ENCODE results near the gene NRBP1.

The NRBP1 gene

GRCh38 chr2:27445615-27446014 lies 17.2 kb downstream of the NRBP1 start:
- peak overlapping the region; percentile 53 for H3K27ac ChIP-seq
- CTCF ChIA-PET, result no interaction called here
- DNase-seq (ENCODE audit: low spot score), result no peak
- POLR2A ChIA-PET (ENCODE audit: low non-redundant PET), result no interaction called here
- no peak for TF ChIP-seq CTCF (conservative IDR thresholded peaks at IDR 0.05; ENCODE audit: low read depth)

- ChIA-PET CTCF (no interaction called here), POLR2A (ENCODE audit: low non-redundant PET) (no interaction called here)
- peak overlapping the region; percentile 53 for H3K27ac ChIP-seq
- peak; percentile 66 for DNase-seq (ENCODE audit: low spot score)
- no peak for TF ChIP-seq CTCF (conservative IDR thresholded peaks at IDR 0.05; ENCODE audit: low read depth)
These were observed 17.6 kb downstream of the NRBP1 start for GRCh38 chr2:27446057-27446456.

GRCh38 chr2:27448381-27448780 lies 19.9 kb downstream of the NRBP1 start:
- POLR2A ChIA-PET (ENCODE audit: low non-redundant PET), result no interaction called here
- DNase-seq (ENCODE audit: low spot score), result no peak
- CTCF ChIA-PET, result interaction anchor here (0.6 to 1.3 kb wide), 2 partner anchors 17 to 27 kb away, joined by 3 read pairs; no protein-coding TSS in a partner anchor
- TF ChIP-seq CTCF (conservative IDR thresholded peaks at IDR 0.05; ENCODE audit: low read depth), result no peak
- H3K27ac ChIP-seq, result no peak overlapping the region

GRCh38 chr2:27451095-27451494 lies 22.7 kb downstream of the NRBP1 start:
- ChIA-PET POLR2A (ENCODE audit: low non-redundant PET) (no interaction called here), CTCF (no interaction called here)
- no peak for DNase-seq (ENCODE audit: low spot score)
- no peak for TF ChIP-seq CTCF (conservative IDR thresholded peaks at IDR 0.05; ENCODE audit: low read depth)
- H3K27ac ChIP-seq, result no peak overlapping the region

- DNase-seq (ENCODE audit: low spot score), result no peak
- TF ChIP-seq CTCF (conservative IDR thresholded peaks at IDR 0.05; ENCODE audit: low read depth), result no peak
- CTCF ChIA-PET, result interaction anchor here (0.7 kb wide), 1 partner anchor 151 kb away, joined by 4 read pairs; no protein-coding TSS in a partner anchor
- no peak overlapping the region for H3K27ac ChIP-seq
- POLR2A ChIA-PET (ENCODE audit: low non-redundant PET), result no interaction called here
These were observed 25.5 kb downstream of the NRBP1 start for GRCh38 chr2:27453968-27454367.

GRCh38 chr2:27461118-27461517 lies 32.7 kb downstream of the NRBP1 start:
- no peak for DNase-seq (ENCODE audit: low spot score)
- ChIA-PET CTCF (no interaction called here), POLR2A (ENCODE audit: low non-redundant PET) (no interaction called here)
- H3K27ac ChIP-seq, result no peak overlapping the region
- TF ChIP-seq CTCF (conservative IDR thresholded peaks at IDR 0.05; ENCODE audit: low read depth), result no peak

- POLR2A ChIA-PET (ENCODE audit: low non-redundant PET), result no interaction called here
- no peak for DNase-seq (ENCODE audit: low spot score)
- CTCF ChIA-PET, result no interaction called here
- TF ChIP-seq CTCF (conservative IDR thresholded peaks at IDR 0.05; ENCODE audit: low read depth), result no peak
- no peak overlapping the region for H3K27ac ChIP-seq
These were observed 36.0 kb downstream of the NRBP1 start for GRCh38 chr2:27464443-27464842.

Measured in RWPE1 (cell line).